ENCODE measurements around the gene PRKN.

DNA sequence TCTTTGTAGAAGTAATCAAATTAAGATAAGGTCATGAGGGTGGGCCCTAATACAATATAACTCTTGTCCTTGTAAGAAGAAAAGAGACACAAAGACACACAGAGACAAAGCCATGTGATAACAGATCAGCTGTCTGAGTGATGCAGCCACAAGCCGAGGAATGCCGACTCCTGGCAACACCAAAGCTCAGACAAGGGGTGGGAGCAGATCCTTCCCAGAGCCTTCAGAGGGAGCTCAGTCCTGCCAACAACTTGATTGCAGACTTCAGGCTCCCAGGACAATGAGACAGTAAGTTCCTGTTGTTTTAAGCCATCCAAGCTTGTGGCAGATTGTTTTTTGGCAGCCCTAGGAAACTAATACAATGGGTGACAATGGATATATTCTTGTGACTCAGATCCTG, 1128.7 kb downstream of the PRKN start:
- TF ChIP-seq, protein P1, sequence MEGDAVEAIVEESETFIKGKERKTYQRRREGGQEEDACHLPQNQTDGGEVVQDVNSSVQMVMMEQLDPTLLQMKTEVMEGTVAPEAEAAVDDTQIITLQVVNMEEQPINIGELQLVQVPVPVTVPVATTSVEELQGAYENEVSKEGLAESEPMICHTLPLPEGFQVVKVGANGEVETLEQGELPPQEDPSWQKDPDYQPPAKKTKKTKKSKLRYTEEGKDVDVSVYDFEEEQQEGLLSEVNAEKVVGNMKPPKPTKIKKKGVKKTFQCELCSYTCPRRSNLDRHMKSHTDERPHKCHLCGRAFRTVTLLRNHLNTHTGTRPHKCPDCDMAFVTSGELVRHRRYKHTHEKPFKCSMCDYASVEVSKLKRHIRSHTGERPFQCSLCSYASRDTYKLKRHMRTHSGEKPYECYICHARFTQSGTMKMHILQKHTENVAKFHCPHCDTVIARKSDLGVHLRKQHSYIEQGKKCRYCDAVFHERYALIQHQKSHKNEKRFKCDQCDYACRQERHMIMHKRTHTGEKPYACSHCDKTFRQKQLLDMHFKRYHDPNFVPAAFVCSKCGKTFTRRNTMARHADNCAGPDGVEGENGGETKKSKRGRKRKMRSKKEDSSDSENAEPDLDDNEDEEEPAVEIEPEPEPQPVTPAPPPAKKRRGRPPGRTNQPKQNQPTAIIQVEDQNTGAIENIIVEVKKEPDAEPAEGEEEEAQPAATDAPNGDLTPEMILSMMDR (IDR thresholded peaks at IDR 0.05; ENCODE audit: insufficient read depth, low read depth, low read length): no peak
- no peak for TF ChIP-seq EZH2 (IDR thresholded peaks at IDR 0.05; ENCODE audit: insufficient read depth, low read length)
